Measurements from ENCODE around the gene KLHL33. TPM values are rescaled to one million over a fixed set of nuclear protein-coding genes. Genes with fewer than 3 reads are reported as not detected.

Gene KLHL33
- total and polyA plus RNA-seq, 10 of the 15 experiments (the other 5 are each of a cell fraction or from before 2014, with no cell fraction given) = 0.01 to 0.16 (median 0.04) TPM; not detected in 5

DNA sequence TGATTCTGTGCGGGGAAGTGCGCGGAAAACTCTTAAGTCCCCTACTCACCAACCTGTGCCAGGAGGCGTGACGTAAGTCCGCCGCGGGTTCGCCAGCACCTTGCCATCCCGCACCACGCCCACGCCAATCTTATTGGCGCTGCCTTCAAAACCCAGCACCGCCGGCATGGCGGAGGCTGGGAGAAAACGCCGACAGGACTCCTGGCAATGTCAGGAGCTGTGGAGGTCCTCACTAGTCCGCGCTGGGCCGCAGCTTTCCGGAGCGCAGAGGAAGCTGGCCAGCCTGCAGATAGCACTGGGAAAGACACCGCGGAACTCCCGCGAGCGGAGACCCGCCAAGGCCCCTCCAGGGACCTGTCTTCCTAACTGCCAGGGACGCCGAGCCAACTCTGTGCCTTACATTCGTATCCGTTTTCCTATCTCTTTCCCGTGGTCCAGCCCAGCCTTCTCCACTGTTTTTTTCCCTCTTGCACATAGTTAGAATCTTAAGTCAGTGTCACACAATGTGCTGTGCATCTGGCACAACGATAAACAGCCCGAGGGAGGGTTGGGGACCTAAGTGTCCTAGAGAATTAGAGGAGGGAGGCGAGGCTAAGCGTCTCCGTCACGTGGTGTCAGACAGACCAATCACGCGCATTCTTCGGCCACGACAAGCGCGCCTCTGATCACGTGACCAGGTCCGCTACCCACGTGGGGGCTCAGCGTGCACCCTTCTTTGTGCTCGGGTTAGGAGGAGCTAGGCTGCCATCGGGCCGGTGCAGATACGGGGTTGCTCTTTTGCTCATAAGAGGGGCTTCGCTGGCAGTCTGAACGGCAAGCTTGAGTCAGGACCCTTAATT, 18.8 kb upstream of the KLHL33 start, which contains the start of the genes APEX1 and OSGEP (continued):
- TF ChIP-seq, protein P1, sequence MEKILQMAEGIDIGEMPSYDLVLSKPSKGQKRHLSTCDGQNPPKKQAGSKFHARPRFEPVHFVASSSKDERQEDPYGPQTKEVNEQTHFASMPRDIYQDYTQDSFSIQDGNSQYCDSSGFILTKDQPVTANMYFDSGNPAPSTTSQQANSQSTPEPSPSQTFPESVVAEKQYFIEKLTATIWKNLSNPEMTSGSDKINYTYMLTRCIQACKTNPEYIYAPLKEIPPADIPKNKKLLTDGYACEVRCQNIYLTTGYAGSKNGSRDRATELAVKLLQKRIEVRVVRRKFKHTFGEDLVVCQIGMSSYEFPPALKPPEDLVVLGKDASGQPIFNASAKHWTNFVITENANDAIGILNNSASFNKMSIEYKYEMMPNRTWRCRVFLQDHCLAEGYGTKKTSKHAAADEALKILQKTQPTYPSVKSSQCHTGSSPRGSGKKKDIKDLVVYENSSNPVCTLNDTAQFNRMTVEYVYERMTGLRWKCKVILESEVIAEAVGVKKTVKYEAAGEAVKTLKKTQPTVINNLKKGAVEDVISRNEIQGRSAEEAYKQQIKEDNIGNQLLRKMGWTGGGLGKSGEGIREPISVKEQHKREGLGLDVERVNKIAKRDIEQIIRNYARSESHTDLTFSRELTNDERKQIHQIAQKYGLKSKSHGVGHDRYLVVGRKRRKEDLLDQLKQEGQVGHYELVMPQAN (conservative IDR thresholded peaks at IDR 0.05) = peak; percentile 97
- TF ChIP-seq RB1 (IDR thresholded peaks at IDR 0.05; ENCODE audit: borderline replicate concordance) (0 out of 2 replicates have a peak, but pooled peaks have one; percentile 41), KLF5 (IDR thresholded peaks at IDR 0.05; ENCODE audit: partially characterized antibody) (peak; percentile 53), MYC (IDR thresholded peaks at IDR 0.05; ENCODE audit: insufficient read depth, insufficient read length, insufficient replicate concordance, low read length, severe bottlenecking) (peak; percentile 78), IRF4 (IDR thresholded peaks at IDR 0.05; ENCODE audit: low read depth, low read length) (no peak; the same call in none of the 2 replicates), NBN (IDR thresholded peaks at IDR 0.05) (peak; percentile 97), RUNX3 (IDR thresholded peaks at IDR 0.05; ENCODE audit: low read length) (peak; percentile 54), RELA (IDR thresholded peaks at IDR 0.05; ENCODE audit: borderline replicate concordance, partially characterized antibody) (peak; percentile 99), SIN3A (IDR thresholded peaks at IDR 0.05; ENCODE audit: low read depth, low read length) (peak; percentile 92), IKZF1 (conservative IDR thresholded peaks at IDR 0.05) (peak; percentile 83), ATF7 (IDR thresholded peaks at IDR 0.05; ENCODE audit: low read depth) (peak; percentile 64), TCF3 (IDR thresholded peaks at IDR 0.05; ENCODE audit: borderline replicate concordance, insufficient read depth, low read depth, low read length) (no peak), CBX3 (IDR thresholded peaks at IDR 0.05; ENCODE audit: borderline replicate concordance, low read depth) (no peak), CEBPB (IDR thresholded peaks at IDR 0.05; ENCODE audit: borderline replicate concordance in 1 of 2, low read depth in 2 of 2, low read length in 2 of 2) (no peak), ZNF24 (IDR thresholded peaks at IDR 0.05) (no peak), SPI1 (IDR thresholded peaks at IDR 0.05; ENCODE audit: borderline replicate concordance, insufficient read depth, low read depth, low read length) (no peak)
- TF ChIP-seq, protein P2, sequence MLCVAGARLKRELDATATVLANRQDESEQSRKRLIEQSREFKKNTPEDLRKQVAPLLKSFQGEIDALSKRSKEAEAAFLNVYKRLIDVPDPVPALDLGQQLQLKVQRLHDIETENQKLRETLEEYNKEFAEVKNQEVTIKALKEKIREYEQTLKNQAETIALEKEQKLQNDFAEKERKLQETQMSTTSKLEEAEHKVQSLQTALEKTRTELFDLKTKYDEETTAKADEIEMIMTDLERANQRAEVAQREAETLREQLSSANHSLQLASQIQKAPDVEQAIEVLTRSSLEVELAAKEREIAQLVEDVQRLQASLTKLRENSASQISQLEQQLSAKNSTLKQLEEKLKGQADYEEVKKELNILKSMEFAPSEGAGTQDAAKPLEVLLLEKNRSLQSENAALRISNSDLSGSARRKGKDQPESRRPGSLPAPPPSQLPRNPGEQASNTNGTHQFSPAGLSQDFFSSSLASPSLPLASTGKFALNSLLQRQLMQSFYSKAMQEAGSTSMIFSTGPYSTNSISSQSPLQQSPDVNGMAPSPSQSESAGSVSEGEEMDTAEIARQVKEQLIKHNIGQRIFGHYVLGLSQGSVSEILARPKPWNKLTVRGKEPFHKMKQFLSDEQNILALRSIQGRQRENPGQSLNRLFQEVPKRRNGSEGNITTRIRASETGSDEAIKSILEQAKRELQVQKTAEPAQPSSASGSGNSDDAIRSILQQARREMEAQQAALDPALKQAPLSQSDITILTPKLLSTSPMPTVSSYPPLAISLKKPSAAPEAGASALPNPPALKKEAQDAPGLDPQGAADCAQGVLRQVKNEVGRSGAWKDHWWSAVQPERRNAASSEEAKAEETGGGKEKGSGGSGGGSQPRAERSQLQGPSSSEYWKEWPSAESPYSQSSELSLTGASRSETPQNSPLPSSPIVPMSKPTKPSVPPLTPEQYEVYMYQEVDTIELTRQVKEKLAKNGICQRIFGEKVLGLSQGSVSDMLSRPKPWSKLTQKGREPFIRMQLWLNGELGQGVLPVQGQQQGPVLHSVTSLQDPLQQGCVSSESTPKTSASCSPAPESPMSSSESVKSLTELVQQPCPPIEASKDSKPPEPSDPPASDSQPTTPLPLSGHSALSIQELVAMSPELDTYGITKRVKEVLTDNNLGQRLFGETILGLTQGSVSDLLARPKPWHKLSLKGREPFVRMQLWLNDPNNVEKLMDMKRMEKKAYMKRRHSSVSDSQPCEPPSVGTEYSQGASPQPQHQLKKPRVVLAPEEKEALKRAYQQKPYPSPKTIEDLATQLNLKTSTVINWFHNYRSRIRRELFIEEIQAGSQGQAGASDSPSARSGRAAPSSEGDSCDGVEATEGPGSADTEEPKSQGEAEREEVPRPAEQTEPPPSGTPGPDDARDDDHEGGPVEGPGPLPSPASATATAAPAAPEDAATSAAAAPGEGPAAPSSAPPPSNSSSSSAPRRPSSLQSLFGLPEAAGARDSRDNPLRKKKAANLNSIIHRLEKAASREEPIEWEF (IDR thresholded peaks at IDR 0.05; ENCODE audit: insufficient replicate concordance, low read depth, low read length) = no peak
- TF ChIP-seq, protein P3, sequence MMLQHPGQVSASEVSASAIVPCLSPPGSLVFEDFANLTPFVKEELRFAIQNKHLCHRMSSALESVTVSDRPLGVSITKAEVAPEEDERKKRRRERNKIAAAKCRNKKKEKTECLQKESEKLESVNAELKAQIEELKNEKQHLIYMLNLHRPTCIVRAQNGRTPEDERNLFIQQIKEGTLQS (IDR thresholded peaks at IDR 0.05; ENCODE audit: borderline replicate concordance, extremely low read depth, low read depth, low read length) = peak; percentile 97
- TF ChIP-seq, protein P4, sequence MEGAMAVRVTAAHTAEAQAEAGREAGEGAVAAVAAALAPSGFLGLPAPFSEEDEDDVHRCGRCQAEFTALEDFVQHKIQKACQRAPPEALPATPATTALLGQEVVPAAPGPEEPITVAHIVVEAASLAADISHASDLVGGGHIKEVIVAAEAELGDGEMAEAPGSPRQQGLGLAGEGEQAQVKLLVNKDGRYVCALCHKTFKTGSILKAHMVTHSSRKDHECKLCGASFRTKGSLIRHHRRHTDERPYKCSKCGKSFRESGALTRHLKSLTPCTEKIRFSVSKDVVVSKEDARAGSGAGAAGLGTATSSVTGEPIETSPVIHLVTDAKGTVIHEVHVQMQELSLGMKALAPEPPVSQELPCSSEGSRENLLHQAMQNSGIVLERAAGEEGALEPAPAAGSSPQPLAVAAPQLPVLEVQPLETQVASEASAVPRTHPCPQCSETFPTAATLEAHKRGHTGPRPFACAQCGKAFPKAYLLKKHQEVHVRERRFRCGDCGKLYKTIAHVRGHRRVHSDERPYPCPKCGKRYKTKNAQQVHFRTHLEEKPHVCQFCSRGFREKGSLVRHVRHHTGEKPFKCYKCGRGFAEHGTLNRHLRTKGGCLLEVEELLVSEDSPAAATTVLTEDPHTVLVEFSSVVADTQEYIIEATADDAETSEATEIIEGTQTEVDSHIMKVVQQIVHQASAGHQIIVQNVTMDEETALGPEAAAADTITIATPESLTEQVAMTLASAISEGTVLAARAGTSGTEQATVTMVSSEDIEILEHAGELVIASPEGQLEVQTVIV (IDR thresholded peaks at IDR 0.05; ENCODE audit: borderline replicate concordance, partially characterized antibody) = no peak

Measured in GM12878 (cell line).